SK-N-MC (cell line): ENCODE data around the gene GGNBP2.

Experiments used
- DNase-seq: peaks from one replicate; pipeline ENCODE4 v3.0.0-alpha.2; 2011; ENCODE audit warnings: low read depth, low spot score
- H3K27ac ChIP-seq: fragments of 200-600 bp; sonication (generic); 2 replicates; pipeline ENCODE4 v1.5.1; 2016; ENCODE audit warnings: mixed run types
- H3K36me3 ChIP-seq: fragments of 200-600 bp; sonication (generic); 2 replicates; pipeline ENCODE4 v1.6.1; 2017; ENCODE audit warnings: antibody characterized with exemption, low read length, mixed read lengths; ENCODE audit not compliant: insufficient read depth
- H3K4me3 ChIP-seq: fragments of 200-600 bp; sonication (generic); 2 replicates; pipeline ENCODE4 v1.5.1; 2016
- H3K9ac ChIP-seq: fragments of 200-600 bp; sonication (generic); 2 replicates; pipeline ENCODE4 v1.8.0; 2017; ENCODE audit warnings: mixed run types, mixed read lengths; ENCODE audit not compliant: insufficient read length
- H3K9me3 ChIP-seq: fragments of 200-600 bp; sonication (generic); 2 replicates; pipeline ENCODE4 v1.6.1; 2017; ENCODE audit warnings: low read depth, mild to moderate bottlenecking, antibody characterized with exemption, low read length, moderate library complexity, mixed read lengths
- EZH2 ChIP-seq: fragments of 200-600 bp; sonication (generic); IDR thresholded peaks from one replicate; pipeline ENCODE4 v1.6.1; 2017; ENCODE audit warnings: antibody characterized with exemption
- FOXP2 ChIP-seq: optimal IDR thresholded peaks from 2 replicates; pipeline ENCODE3; 2011; ENCODE audit warnings: mild to moderate bottlenecking, moderate library complexity; ENCODE audit not compliant: insufficient read depth; ENCODE audit errors: extremely low read length, control extremely low read depth
- POLR2AphosphoS5 ChIP-seq: IDR thresholded peaks from 2 replicates; pipeline ENCODE4 v1.6.1; 2012; ENCODE audit warnings: mild to moderate bottlenecking, low read depth, low read length, borderline replicate concordance

GGNBP2 gene

GRCh38 chr17:36575028-36575427 lies 30.3 kb downstream of the GGNBP2 start:
- no peaks in the 10 kb centered on the region for H3K9me3 ChIP-seq
- H3K9ac ChIP-seq: no peak overlapping the region
- H3K36me3 ChIP-seq: peaks cover 76% of the 10 kb centered on the region
- no peak overlapping the region for H3K27ac ChIP-seq
- DNase-seq: no peak
- TF ChIP-seq EZH2: no peak
- no peak overlapping the region for H3K4me3 ChIP-seq

- H3K36me3 ChIP-seq: peaks cover 85% of the 10 kb centered on the region
- no peak overlapping the region for H3K4me3 ChIP-seq
- no peaks in the 10 kb centered on the region for H3K9me3 ChIP-seq
- DNase-seq: no peak
- H3K27ac ChIP-seq: no peak overlapping the region
- no peak overlapping the region for H3K9ac ChIP-seq
- TF ChIP-seq FOXP2: no peak
- TF ChIP-seq EZH2: no peak
- no peak for TF ChIP-seq POLR2AphosphoS5
Observed at GRCh38 chr17:36576793-36577192, 32.1 kb downstream of the GGNBP2 start.

- H3K9ac ChIP-seq: no peak overlapping the region
- TF ChIP-seq FOXP2 (no peak), POLR2AphosphoS5 (no peak), EZH2 (no peak)
- no peak overlapping the region for H3K4me3 ChIP-seq
- no peaks in the 10 kb centered on the region for H3K9me3 ChIP-seq
- no peak overlapping the region for H3K27ac ChIP-seq
- H3K36me3 ChIP-seq: peaks cover 81% of the 10 kb centered on the region
- DNase-seq: no peak
Observed at GRCh38 chr17:36578671-36579070, 34.0 kb downstream of the GGNBP2 start.

- DNase-seq: no peak
- TF ChIP-seq FOXP2: no peak
- TF ChIP-seq POLR2AphosphoS5: no peak
- TF ChIP-seq EZH2: no peak
- Histone ChIP-seq H3K4me3 (no peak overlapping the region), H3K9ac (no peak overlapping the region), H3K27ac (no peak overlapping the region), H3K9me3 (no peaks in the 10 kb centered on the region), H3K36me3 (peaks cover 90% of the 10 kb centered on the region)
Observed at GRCh38 chr17:36583787-36584186, 39.1 kb downstream of the GGNBP2 start.

- Histone ChIP-seq H3K9ac (no peak overlapping the region), H3K9me3 (no peaks in the 10 kb centered on the region), H3K36me3 (peaks cover 81% of the 10 kb centered on the region), H3K4me3 (no peak overlapping the region), H3K27ac (no peak overlapping the region)
- no peak for DNase-seq
- TF ChIP-seq EZH2 (no peak), POLR2AphosphoS5 (no peak)
Observed at GRCh38 chr17:36586138-36586537, 41.4 kb downstream of the GGNBP2 start.

- H3K27ac ChIP-seq: peak overlapping the region; percentile 66
- peaks cover 48% of the 10 kb centered on the region for H3K36me3 ChIP-seq
- DNase-seq: no peak
- no peaks in the 10 kb centered on the region for H3K9me3 ChIP-seq
- no peak overlapping the region for H3K4me3 ChIP-seq
- no peak overlapping the region for H3K9ac ChIP-seq
- TF ChIP-seq FOXP2 (no peak), EZH2 (no peak), POLR2AphosphoS5 (no peak)
Observed at GRCh38 chr17:36590082-36590481, 45.4 kb downstream of the GGNBP2 start.

- Histone ChIP-seq H3K9ac (peak within 1 kb of the TSS; percentile 83), H3K4me3 (peak within 1 kb of the TSS; percentile 91), H3K36me3 (peaks cover 32% of the 10 kb centered on the region), H3K9me3 (no peaks in the 10 kb centered on the region), H3K27ac (peak within 1 kb of the TSS; percentile 66)
- TF ChIP-seq EZH2 (no peak), POLR2AphosphoS5 (peak; percentile 58)
- DNase-seq: no peak
Observed at GRCh38 chr17:36591434-36592315, 47.0 kb downstream of the GGNBP2 start, which contains the start of gene DHRS11. TSS of gene DHRS11 (plus strand) at chr17:36591879. CDS start at chr17:36592010, 131 bp downstream.

- Histone ChIP-seq H3K36me3 (peaks cover 25% of the 10 kb centered on the region), H3K9me3 (no peaks in the 10 kb centered on the region), H3K9ac (peak overlapping the region; percentile 83), H3K27ac (no peak overlapping the region), H3K4me3 (peak overlapping the region; percentile 91)
- no peak for DNase-seq
- TF ChIP-seq POLR2AphosphoS5: no peak
- no peak for TF ChIP-seq EZH2
- TF ChIP-seq FOXP2: no peak
Observed at GRCh38 chr17:36592316-36592715, 47.6 kb downstream of the GGNBP2 start.

GRCh38 chr17:36592716-36593321 lies 48.1 kb downstream of the GGNBP2 start:
- H3K9ac ChIP-seq: peak overlapping the region; percentile 83
- no peak overlapping the region for H3K27ac ChIP-seq

More at GRCh38 chr17:36592716-36593321, 48.1 kb downstream of the GGNBP2 start:
- no peaks in the 10 kb centered on the region for H3K9me3 ChIP-seq
- peak overlapping the region; percentile 91 for H3K4me3 ChIP-seq
- H3K36me3 ChIP-seq: peaks cover 20% of the 10 kb centered on the region
- no peak for TF ChIP-seq EZH2
- no peak for TF ChIP-seq FOXP2
- no peak for TF ChIP-seq POLR2AphosphoS5
- DNase-seq: no peak
